Astrocyte (in vitro differentiated cells and primary cell): ENCODE results near the gene SND1.

Experiments
- CTCF ChIP-seq: IDR thresholded peaks from 2 replicates; pipeline ENCODE4 v1.5.1; 2011; ENCODE audit warnings: low read depth, mild to moderate bottlenecking, inconsistent platforms, low read length, moderate library complexity; ENCODE audit not compliant: insufficient read depth
- EZH2 ChIP-seq: IDR thresholded peaks from 2 replicates; pipeline ENCODE4 v1.6.1; 2012; ENCODE audit warnings: mild to moderate bottlenecking, low read length, inconsistent platforms; ENCODE audit not compliant: insufficient read depth

- TF ChIP-seq CTCF (no peak), EZH2 (no peak)
These were observed 303.1 kb downstream of the SND1 start for GRCh38 chr7:127955051-127955531.
